ENCODE measurements around the gene FBXO39. TPM values are rescaled to one million over a fixed set of nuclear protein-coding genes. Genes with fewer than 3 reads are reported as not detected.
"Not testable (repeated sequence)": the region's sequence is repeated elsewhere in the genome, so short reads cannot be mapped to it uniquely, and the experiment has no call there.

Gene FBXO39
- total RNA-seq (2014; rRNA removed; shearing (Covaris generic)) = 0.06 TPM in 1 of 2 replicates, not detected in the other

- DNase-seq (ENCODE audit: low spot score) = no peak
Observed at GRCh38 chr17:6775871-6776405, at the start of gene FBXO39. FBXO39 (plus strand) TSS chr17:6776215; CDS start chr17:6779869, 3,654 bp downstream.

GRCh38 chr17:6729531-6729930 is 46.5 kb upstream of the FBXO39 start:
- no peak for DNase-seq (ENCODE audit: low spot score)

- not testable (repeated sequence) for DNase-seq (ENCODE audit: low spot score)
Observed at GRCh38 chr17:6746665-6747064, 29.4 kb upstream of the FBXO39 start.

- DNase-seq (ENCODE audit: low spot score) = no peak
Observed at GRCh38 chr17:6748617-6749016, 27.4 kb upstream of the FBXO39 start.

GRCh38 chr17:6749519-6749918 is 26.5 kb upstream of the FBXO39 start:
- DNase-seq (ENCODE audit: low spot score) = no peak

- DNase-seq (ENCODE audit: low spot score) = peak; percentile 95
Observed at GRCh38 chr17:6752068-6752909, 23.7 kb upstream of the FBXO39 start.

- DNase-seq (ENCODE audit: low spot score) = peak; percentile 91
Observed at GRCh38 chr17:6753006-6753445, 23.0 kb upstream of the FBXO39 start.

GRCh38 chr17:6753546-6753945 is 22.5 kb upstream of the FBXO39 start:
- no peak for DNase-seq (ENCODE audit: low spot score)

- DNase-seq (ENCODE audit: low spot score) = no peak
Observed at GRCh38 chr17:6755281-6755680, 20.7 kb upstream of the FBXO39 start.

- peak; percentile 56 for DNase-seq (ENCODE audit: low spot score)
Observed at GRCh38 chr17:6755731-6756184, 20.3 kb upstream of the FBXO39 start, which contains the start of gene XAF1. XAF1 (plus strand) TSS chr17:6756046; CDS start chr17:6756079, 33 bp downstream.

- DNase-seq (ENCODE audit: low spot score) = no peak
Observed at GRCh38 chr17:6756425-6757031, 19.5 kb upstream of the FBXO39 start.

- no peak for DNase-seq (ENCODE audit: low spot score)
Observed at GRCh38 chr17:6757747-6758146, 18.3 kb upstream of the FBXO39 start.

GRCh38 chr17:6761779-6762178 is 14.2 kb upstream of the FBXO39 start:
- no peak for DNase-seq (ENCODE audit: low spot score)

GRCh38 chr17:6768447-6768846 is 7.6 kb upstream of the FBXO39 start:
- no peak for DNase-seq (ENCODE audit: low spot score)

- DNase-seq (ENCODE audit: low spot score) = no peak
Observed at GRCh38 chr17:6772016-6772415, 4.0 kb upstream of the FBXO39 start.

- not testable (repeated sequence) for DNase-seq (ENCODE audit: low spot score)
Observed at GRCh38 chr17:6774906-6775305, 1.1 kb upstream of the FBXO39 start.

GRCh38 chr17:6779411-6779810 is 3.4 kb downstream of the FBXO39 start:
- no peak for DNase-seq (ENCODE audit: low spot score)

GRCh38 chr17:6780001-6780400 is 4.0 kb downstream of the FBXO39 start:
- DNase-seq (ENCODE audit: low spot score) = no peak

GRCh38 chr17:6780886-6781285 is 4.9 kb downstream of the FBXO39 start:
- DNase-seq (ENCODE audit: low spot score) = no peak

- DNase-seq (ENCODE audit: low spot score) = no peak
Observed at GRCh38 chr17:6782244-6782643, 6.2 kb downstream of the FBXO39 start.

- peak; percentile 49 for DNase-seq (ENCODE audit: low spot score)
Observed at GRCh38 chr17:6786618-6787017, 10.6 kb downstream of the FBXO39 start.

GRCh38 chr17:6787081-6787693 is 11.2 kb downstream of the FBXO39 start:
- no peak for DNase-seq (ENCODE audit: low spot score)
